ENCODE measurements around the gene LGALS14. TPM values are rescaled to one million over a fixed set of nuclear protein-coding genes. Genes with fewer than 3 reads are reported as not detected.

Gene LGALS14
- total RNA-seq, 2 experiments from 2014 or later = not detected

GRCh38 chr19:39738814-39739213 is 34.5 kb downstream of the LGALS14 start:
- CTCF ChIA-PET (ENCODE audit: unreplicated experiment) = no interaction called here
- intact Hi-C loops (cut with micrococcal nuclease; ENCODE audit: unreplicated experiment) = no loop called here

GRCh38 chr19:39740395-39740794 is 36.1 kb downstream of the LGALS14 start:
- Histone ChIP-seq H3K79me2 (ENCODE audit: insufficient read depth, low read depth, low read length) (no peaks in the 10 kb centered on the region), H3K4me3 (ENCODE audit: low read depth, low read length, poor library complexity, severe bottlenecking) (no peak overlapping the region), H3K9me2 (ENCODE audit: insufficient read depth, low read length) (no peaks in the 10 kb centered on the region), H3K27ac (ENCODE audit: low read depth, low read length, poor library complexity, severe bottlenecking) (no peak overlapping the region), H3K36me3 (ENCODE audit: insufficient read depth, low read length) (no peaks in the 10 kb centered on the region), H2AFZ (ENCODE audit: low read length) (no peak overlapping the region), H3K4me2 (ENCODE audit: low read length) (no peak overlapping the region), H3K4me1 (ENCODE audit: insufficient read depth, low read length, poor library complexity, severe bottlenecking) (no peaks in the 10 kb centered on the region), H3K9me3 (ENCODE audit: low read length) (no peaks in the 10 kb centered on the region), H4K20me1 (ENCODE audit: insufficient read depth, low read length) (no peaks in the 10 kb centered on the region)
- ChIA-PET CTCF (ENCODE audit: unreplicated experiment) (no interaction called here), POLR2A (no interaction called here)
- intact Hi-C loops (cut with micrococcal nuclease; ENCODE audit: unreplicated experiment) = no loop called here
- no TSS peak for BruUV-seq (replicated peaks)
- TF ChIP-seq CTCF (conservative IDR thresholded peaks at IDR 0.05; ENCODE audit: low read length) = no peak
- TF ChIP-seq EZH2phosphoT487 (IDR thresholded peaks at IDR 0.05; ENCODE audit: borderline replicate concordance, low read depth, low read length) = no peak
- no peak for DNase-seq (ENCODE audit: low spot score)

More at GRCh38 chr19:39738814-39739213, 34.5 kb downstream of the LGALS14 start:
- Histone ChIP-seq H3K36me3 (ENCODE audit: insufficient read depth, low read length) (no peaks in the 10 kb centered on the region), H3K9me2 (ENCODE audit: insufficient read depth, low read length) (no peaks in the 10 kb centered on the region), H3K4me3 (ENCODE audit: low read depth, low read length, poor library complexity, severe bottlenecking) (no peak overlapping the region), H4K20me1 (ENCODE audit: insufficient read depth, low read length) (no peaks in the 10 kb centered on the region), H3K4me2 (ENCODE audit: low read length) (no peak overlapping the region), H3K9me3 (ENCODE audit: low read length) (no peaks in the 10 kb centered on the region), H3K4me1 (ENCODE audit: insufficient read depth, low read length, poor library complexity, severe bottlenecking) (no peaks in the 10 kb centered on the region), H3K79me2 (ENCODE audit: insufficient read depth, low read depth, low read length) (no peaks in the 10 kb centered on the region), H2AFZ (ENCODE audit: low read length) (no peak overlapping the region), H3K27ac (ENCODE audit: low read depth, low read length, poor library complexity, severe bottlenecking) (no peak overlapping the region)
- no peak for DNase-seq (ENCODE audit: low spot score)
- no peak for TF ChIP-seq EZH2phosphoT487 (IDR thresholded peaks at IDR 0.05; ENCODE audit: borderline replicate concordance, low read depth, low read length)
- no peak for TF ChIP-seq CTCF (conservative IDR thresholded peaks at IDR 0.05; ENCODE audit: low read length)
- BruUV-seq (replicated peaks) = no TSS peak
- POLR2A ChIA-PET = no interaction called here

GRCh38 chr19:39745643-39746042 is 41.4 kb downstream of the LGALS14 start:
- no peak overlapping the region for H2AFZ ChIP-seq (ENCODE audit: low read length)
- H3K9me2 ChIP-seq (ENCODE audit: insufficient read depth, low read length) = no peaks in the 10 kb centered on the region
- no peaks in the 10 kb centered on the region for H3K4me1 ChIP-seq (ENCODE audit: insufficient read depth, low read length, poor library complexity, severe bottlenecking)
- no peaks in the 10 kb centered on the region for H4K20me1 ChIP-seq (ENCODE audit: insufficient read depth, low read length)
- no peak overlapping the region for H3K27ac ChIP-seq (ENCODE audit: low read depth, low read length, poor library complexity, severe bottlenecking)
- ChIA-PET POLR2A (no interaction called here), CTCF (ENCODE audit: unreplicated experiment) (no interaction called here)
- H3K4me3 ChIP-seq (ENCODE audit: low read depth, low read length, poor library complexity, severe bottlenecking) = no peak overlapping the region
- TF ChIP-seq CTCF (conservative IDR thresholded peaks at IDR 0.05; ENCODE audit: low read length) = no peak
- TF ChIP-seq EZH2phosphoT487 (IDR thresholded peaks at IDR 0.05; ENCODE audit: borderline replicate concordance, low read depth, low read length) = no peak
- H3K9me3 ChIP-seq (ENCODE audit: low read length) = no peaks in the 10 kb centered on the region
- DNase-seq (ENCODE audit: low spot score) = no peak
- H3K36me3 ChIP-seq (ENCODE audit: insufficient read depth, low read length) = no peaks in the 10 kb centered on the region
- no peaks in the 10 kb centered on the region for H3K79me2 ChIP-seq (ENCODE audit: insufficient read depth, low read depth, low read length)
- BruUV-seq (replicated peaks) = no TSS peak
- H3K4me2 ChIP-seq (ENCODE audit: low read length) = no peak overlapping the region
- intact Hi-C loops (cut with micrococcal nuclease; ENCODE audit: unreplicated experiment) = no loop called here

Data from OCI-LY7 (cell line).